IMR-90 (cell line): ENCODE results near the gene NRP2. TPM values are rescaled to one million over a fixed set of nuclear protein-coding genes. Genes with fewer than 3 reads are reported as not detected.

ENCODE experiments used
- ATAC-seq: fragments of 200-7000 bp; cut with Tn5 transposase; 2 replicates; pipeline ENCODE4 v1.9.1; 2020; ENCODE audit warnings: low read depth, mild to moderate bottlenecking, moderate library complexity
- BruUV-seq: library from RNA; stranded (reverse); fragments of 400-500 nt; replicated peaks from 2 replicates; lab custom pipeline; 2021; lab: Mats Ljungman, UMichigan
- CTCF ChIA-PET: fragments of 300-600 bp; formaldehyde crosslinking; extraction: SDS; loops from one replicate; lab custom pipeline; 2021; ENCODE audit warnings: antibody characterized with exemption; lab: Yijun Ruan, JAX
- POLR2A ChIA-PET: fragments of 300-600 bp; sonication (Branson Sonifier 250); formaldehyde crosslinking; loops from one replicate; lab custom pipeline; 2022; ENCODE audit warnings: antibody characterized with exemption; ENCODE audit not compliant: unreplicated experiment; lab: Charles Lee
- DNase-seq: peaks from one replicate; pipeline ENCODE4 v3.0.0; 2013
- H2AFZ ChIP-seq: replicated peaks from 2 replicates; pipeline ENCODE3; 2013; ENCODE audit warnings: low read length, mild to moderate bottlenecking; ENCODE audit not compliant: poor library complexity
- H2AK5ac ChIP-seq: 2 replicates; pipeline ENCODE4 v1.6.1; 2013; ENCODE audit warnings: low read depth, low read length, inconsistent platforms
- H2AK9ac ChIP-seq: replicated peaks from 2 replicates; pipeline ENCODE3; 2013; ENCODE audit warnings: mild to moderate bottlenecking, low read depth, low read length, moderate library complexity; ENCODE audit not compliant: poor library complexity
- H2BK120ac ChIP-seq: 2 replicates; pipeline ENCODE4 v1.6.1; 2013; ENCODE audit warnings: low read depth, low read length, inconsistent platforms
- H2BK15ac ChIP-seq: 3 replicates; pipeline ENCODE4 v1.6.1; 2013; ENCODE audit warnings: low read depth, low read length, inconsistent platforms
- H2BK20ac ChIP-seq: 2 replicates; pipeline ENCODE4 v1.6.1; 2013; ENCODE audit warnings: low read depth, mild to moderate bottlenecking, inconsistent platforms, low read length, moderate library complexity
- H2BK5ac ChIP-seq: 2 replicates; pipeline ENCODE4 v1.6.1; 2013; ENCODE audit warnings: mild to moderate bottlenecking, low read depth, low read length, inconsistent platforms; ENCODE audit not compliant: poor library complexity, severe bottlenecking
- H3K14ac ChIP-seq: replicated peaks from 2 replicates; pipeline ENCODE4 v1.6.1; 2013; ENCODE audit warnings: low read depth, low read length, inconsistent platforms
- H3K18ac ChIP-seq: 2 replicates; pipeline ENCODE4 v1.6.1; 2013; ENCODE audit warnings: low read depth, low read length, control low read depth
- H3K23ac ChIP-seq: 2 replicates; pipeline ENCODE4 v1.6.1; 2013; ENCODE audit warnings: low read depth, low read length, inconsistent platforms
- H3K27ac ChIP-seq: 2 replicates; pipeline ENCODE4 v1.5.1; 2013; ENCODE audit warnings: mild to moderate bottlenecking, control low read depth, low read length; ENCODE audit not compliant: insufficient read depth
- H3K27me3 ChIP-seq: 2 replicates; pipeline ENCODE4 v1.6.1; 2013; ENCODE audit warnings: low read length; ENCODE audit not compliant: control insufficient read depth, insufficient read depth
- H3K36me3 ChIP-seq: 2 replicates; pipeline ENCODE4 v1.6.1; 2013; ENCODE audit warnings: low read length, mixed read lengths; ENCODE audit not compliant: control insufficient read depth, insufficient read depth
- H3K4ac ChIP-seq: 2 replicates; pipeline ENCODE4 v1.6.1; 2013; ENCODE audit warnings: low read depth, low read length, inconsistent platforms
- H3K4me1 ChIP-seq: 2 replicates; pipeline ENCODE4 v1.6.1; 2013; ENCODE audit warnings: low read length, mixed read lengths; ENCODE audit not compliant: control insufficient read depth, insufficient read depth
- H3K4me2 ChIP-seq: 2 replicates; pipeline ENCODE4 v1.6.1; 2013; ENCODE audit warnings: low read depth, mild to moderate bottlenecking, control low read depth, low read length, moderate library complexity
- H3K4me3 ChIP-seq: 2 replicates; pipeline ENCODE4 v1.5.1; 2013; ENCODE audit warnings: low read depth, mild to moderate bottlenecking, control low read depth, low read length, moderate library complexity; ENCODE audit not compliant: insufficient read depth
- H3K56ac ChIP-seq: 2 replicates; pipeline ENCODE4 v1.6.1; 2013; ENCODE audit warnings: low read length, inconsistent platforms; ENCODE audit not compliant: insufficient read depth; ENCODE audit errors: extremely low read depth
- H3K79me1 ChIP-seq, 2 experiments: 2 replicates each; pipeline ENCODE4 v1.6.1; 2013; ENCODE audit warnings: low read length in 2 of 2, inconsistent platforms in 1 of 2, low read depth in 1 of 2
- H3K9ac ChIP-seq: 2 replicates; pipeline ENCODE4 v1.6.1; 2013; ENCODE audit warnings: low read depth, low read length, control low read depth
- H3K9me1 ChIP-seq: 2 replicates; pipeline ENCODE4 v1.6.1; 2013; ENCODE audit warnings: low read length, inconsistent platforms; ENCODE audit not compliant: insufficient read depth
- H3K9me3 ChIP-seq: 2 replicates; pipeline ENCODE4 v1.6.1; 2013; ENCODE audit warnings: low read length; ENCODE audit not compliant: control insufficient read depth, insufficient read depth
- H4K20me1 ChIP-seq: 2 replicates; pipeline ENCODE4 v1.6.1; 2013; ENCODE audit warnings: low read length, inconsistent platforms; ENCODE audit not compliant: insufficient read depth
- H4K5ac ChIP-seq: 2 replicates; pipeline ENCODE4 v1.6.1; 2013; ENCODE audit warnings: mild to moderate bottlenecking, low read depth, low read length, control low read depth
- H4K8ac ChIP-seq, 2 experiments: 2 replicates each; pipeline ENCODE4 v1.6.1; 2013; ENCODE audit warnings: low read depth in 2 of 2, low read length in 2 of 2, control low read depth in 1 of 2, inconsistent platforms in 1 of 2
- H4K91ac ChIP-seq: 2 replicates; pipeline ENCODE4 v1.6.1; 2013; ENCODE audit warnings: low read depth, low read length, inconsistent platforms; ENCODE audit not compliant: insufficient read depth
- CHD1 ChIP-seq: IDR thresholded peaks from 2 replicates; pipeline ENCODE4 v1.6.1; 2012; ENCODE audit warnings: low read depth, low read length, improper control_type of control experiment
- POLR2A ChIP-seq: IDR thresholded peaks from 2 replicates; pipeline ENCODE4 v1.6.1; 2012; ENCODE audit warnings: mild to moderate bottlenecking, low read depth, low read length
- WGBS, 2 experiments: methylation state at CpG; one replicate each; pipeline versions ENCODE4 v1.1.5 to v1.1.7; 2013; ENCODE audit warnings: missing lambda C conversion rate in 2 of 2; ENCODE audit not compliant: insufficient read length in 1 of 2; ENCODE audit errors: extremely low coverage in 2 of 2; 5-methylcytosine and 5-hydroxymethylcytosine counted together
- dilution Hi-C: fragments of 300-500 bp; cut with HindIII; formaldehyde crosslinking; loops from one replicate; pipeline ENCODE4 v1.14.3; 2018; ENCODE audit warnings: low sequenced_read_pairs; ENCODE audit not compliant: unreplicated experiment
- in situ Hi-C: fragments of 300-500 bp; cut with MboI; formaldehyde crosslinking; loops from 3 replicates; pipeline ENCODE4 v1.14.3; 2019; ENCODE audit warnings: low sequenced_read_pairs, inconsistent platforms, mixed read lengths
- intact Hi-C: fragments of 100-400 bp; cut with micrococcal nuclease; formaldehyde crosslinking; loops from 2 replicates; pipeline ENCODE4 v1.10.0; 2022
- polyA plus RNA-seq, 3 experiments: library from polyadenylated mRNA; depleted of rRNA; stranded (reverse); fragments of >200 nt; gene quantifications; 2 replicates each; pipeline ENCODE4 v1.2.3, GENCODE V29; 2012; ENCODE audit warnings: low replicate concordance in 1 of 3
- total RNA-seq: library from RNA; depleted of rRNA; stranded (reverse); fragments of >200 nt; gene quantifications from 2 replicates; pipeline ENCODE4 v1.2.3, GENCODE V29; 2012

The NRP2 gene
- total and polyA plus RNA-seq, 2 of the 4 experiments (the other 2 are of a cell fraction) = 46.4 to 51.3 TPM

GRCh38 chr2:205805136-205805535, 122.8 kb downstream of the NRP2 start:
- dilution Hi-C loops = no loop called here
- peaks cover 23% of the 10 kb centered on the region for H3K4me1 ChIP-seq
- no peak overlapping the region for H2AK5ac ChIP-seq
- no peak overlapping the region for H2AK9ac ChIP-seq
- no peak overlapping the region for H3K4me3 ChIP-seq
- H3K79me1 ChIP-seq = no peaks in the 10 kb centered on the region
- H3K27ac ChIP-seq = no peak overlapping the region
- H3K9me3 ChIP-seq = no peaks in the 10 kb centered on the region
- intact Hi-C loops = no loop called here
- H3K36me3 ChIP-seq = no peaks in the 10 kb centered on the region
- H3K14ac ChIP-seq = no peak overlapping the region
- H3K4ac ChIP-seq = no peak overlapping the region
- H2BK120ac ChIP-seq = no peak overlapping the region
- BruUV-seq = no TSS peak
- no peak overlapping the region for H2BK15ac ChIP-seq
- DNase-seq (no peak), ATAC-seq (no peak)
- H3K27me3 ChIP-seq = peaks cover 16% of the 10 kb centered on the region
- POLR2A ChIA-PET = no interaction called here
- TF ChIP-seq CHD1 = no peak
- TF ChIP-seq POLR2A = no peak
- H3K4me2 ChIP-seq = no peak overlapping the region
- no peak overlapping the region for H3K56ac ChIP-seq
- H4K5ac ChIP-seq = no peak overlapping the region
- no peak overlapping the region for H4K91ac ChIP-seq
- no peaks in the 10 kb centered on the region for H4K20me1 ChIP-seq
- H2BK20ac ChIP-seq = no peak overlapping the region
- no peak overlapping the region for H3K23ac ChIP-seq
- H3K18ac ChIP-seq = no peak overlapping the region
- H4K8ac ChIP-seq = no peak overlapping the region
- no peak overlapping the region for H3K9ac ChIP-seq
- no peak overlapping the region for H2AFZ ChIP-seq
- 93% methylated on average over 3 of the region's 8 CpGs; no CpG with 5 or more reads in 1 of the 2 experiments for WGBS, 2 experiments
- H3K9me1 ChIP-seq = peaks cover 14% of the 10 kb centered on the region
- no peak overlapping the region for H2BK5ac ChIP-seq
- CTCF ChIA-PET = no interaction called here
- in situ Hi-C loops = no loop called here
